ENCODE data around the gene KEAP1.
A peak's percentile ranks its signal among the peaks of the same experiment; 100 is the strongest.
"Not testable (repeated sequence)": the region's sequence is repeated elsewhere in the genome, so short reads cannot be mapped to it uniquely, and the experiment has no call there.

The KEAP1 gene

GRCh38 chr19:10491472-10492047, 11.6 kb downstream of the KEAP1 start:
- no peak for DNase-seq

DNA sequence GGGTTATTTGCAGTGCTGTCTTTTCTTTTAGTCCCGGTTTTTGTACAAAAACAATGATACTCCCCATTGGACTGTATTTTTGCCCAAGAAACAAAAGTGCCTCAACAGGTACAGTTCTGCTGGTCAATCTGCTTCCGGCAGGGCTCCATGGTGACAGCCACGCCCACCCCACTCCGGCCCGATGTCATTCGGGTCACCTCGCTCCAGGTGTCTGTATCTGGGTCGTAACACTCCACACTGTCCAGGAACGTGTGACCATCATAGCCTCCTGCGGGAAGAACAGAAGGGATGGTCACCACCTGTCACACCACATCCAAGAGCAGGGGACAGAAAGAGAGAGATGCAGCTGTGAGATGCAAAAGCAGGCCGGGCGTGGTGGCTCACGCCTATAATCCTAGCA, 16.6 kb downstream of the KEAP1 start:
- no peak for DNase-seq

DNA sequence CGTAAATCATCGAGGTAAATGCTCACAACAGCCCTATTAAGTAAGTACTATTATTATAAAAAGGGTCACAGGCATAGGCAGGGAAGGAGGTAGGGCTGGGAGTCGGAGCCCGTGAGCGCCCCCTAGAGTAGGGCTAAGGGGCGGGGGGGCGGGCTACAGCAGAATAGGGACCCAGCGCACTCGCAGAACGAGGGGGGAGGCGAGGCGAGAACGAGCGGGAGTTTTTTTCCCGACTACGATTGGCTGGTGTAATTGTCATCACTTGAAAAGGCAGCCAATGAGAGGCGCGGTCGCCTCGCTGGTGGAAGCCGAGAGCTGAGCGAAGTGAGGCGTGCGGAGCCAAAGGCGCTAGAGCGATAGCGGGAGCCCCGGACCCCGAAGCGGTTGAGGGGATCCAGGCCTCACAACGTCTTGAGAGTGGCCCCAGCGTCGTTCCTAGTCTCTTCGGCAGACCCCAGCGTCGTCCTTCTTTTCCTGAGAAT, 24.2 kb downstream of the KEAP1 start:
- peak; percentile 89 for DNase-seq

DNA sequence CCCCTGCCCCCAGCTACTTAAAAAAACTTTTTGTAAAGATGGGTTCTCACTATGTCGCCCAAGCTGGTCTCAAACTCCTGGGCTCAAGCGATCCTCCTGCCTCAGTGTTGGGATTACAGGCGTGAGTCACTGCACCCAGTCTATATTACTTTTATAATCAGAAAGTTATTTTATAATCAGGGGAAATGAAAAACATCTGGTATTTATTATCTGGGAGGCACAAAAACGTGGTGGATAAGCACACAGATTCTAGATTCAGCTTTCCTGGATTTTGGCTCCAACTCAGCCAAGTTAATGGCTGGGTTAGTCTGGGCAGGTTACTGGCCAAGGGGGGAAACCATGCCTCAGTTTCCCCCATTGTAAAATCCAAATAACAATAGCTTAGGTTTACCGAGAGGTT, 24.7 kb downstream of the KEAP1 start:
- DNase-seq = no peak

DNA sequence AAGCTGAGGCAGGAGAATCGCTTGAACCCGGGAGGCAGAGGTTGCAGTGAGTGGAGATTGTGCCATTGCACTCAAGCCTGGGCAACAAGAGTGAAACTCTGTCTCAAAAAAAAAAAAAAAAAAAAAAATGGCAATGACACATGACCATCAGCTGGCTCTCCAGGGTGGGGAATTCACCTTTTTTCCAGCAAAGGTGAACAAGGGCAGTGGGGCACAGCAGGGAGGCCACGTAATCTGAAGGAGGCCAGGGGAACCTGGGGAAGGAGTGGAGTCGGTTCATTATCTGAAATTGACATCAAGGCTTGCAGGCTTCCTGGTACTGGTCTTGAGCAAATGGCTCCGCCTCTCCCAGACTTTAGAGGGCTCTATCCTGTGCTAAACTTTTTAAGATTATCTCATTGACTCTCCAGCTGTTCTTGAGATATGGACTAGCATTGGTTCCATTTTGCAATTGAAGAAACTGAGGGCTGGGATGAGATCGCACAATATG, 28.1 kb downstream of the KEAP1 start:
- DNase-seq = no peak

GRCh38 chr19:10473192-10473591, 30.0 kb downstream of the KEAP1 start:
- no peak for DNase-seq

GRCh38 chr19:10471909-10472308, 31.2 kb downstream of the KEAP1 start:
- DNase-seq = no peak

DNA sequence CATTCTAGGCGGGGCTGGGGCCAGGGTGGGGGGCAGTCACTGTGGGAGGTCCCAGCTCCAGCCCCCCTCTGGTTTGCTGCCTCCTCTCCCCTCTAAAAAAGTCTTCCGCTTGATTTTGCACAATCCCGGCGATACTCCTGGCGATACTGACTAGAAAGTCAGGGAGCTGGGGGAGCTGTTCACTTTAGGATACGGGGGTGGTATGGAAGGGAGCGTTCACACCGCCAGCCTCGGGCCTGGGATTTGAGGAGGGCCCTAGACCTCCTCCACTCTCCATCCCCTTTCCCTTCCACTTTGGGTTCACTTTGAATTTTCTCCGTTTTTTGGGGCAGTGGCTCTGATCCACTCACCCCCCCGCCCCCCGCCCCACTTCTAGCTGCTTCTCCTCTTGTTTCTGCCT, 35.0 kb downstream of the KEAP1 start:
- DNase-seq = no peak

GRCh38 chr19:10467104-10467706, 36.0 kb downstream of the KEAP1 start:
- no peak for DNase-seq

DNA sequence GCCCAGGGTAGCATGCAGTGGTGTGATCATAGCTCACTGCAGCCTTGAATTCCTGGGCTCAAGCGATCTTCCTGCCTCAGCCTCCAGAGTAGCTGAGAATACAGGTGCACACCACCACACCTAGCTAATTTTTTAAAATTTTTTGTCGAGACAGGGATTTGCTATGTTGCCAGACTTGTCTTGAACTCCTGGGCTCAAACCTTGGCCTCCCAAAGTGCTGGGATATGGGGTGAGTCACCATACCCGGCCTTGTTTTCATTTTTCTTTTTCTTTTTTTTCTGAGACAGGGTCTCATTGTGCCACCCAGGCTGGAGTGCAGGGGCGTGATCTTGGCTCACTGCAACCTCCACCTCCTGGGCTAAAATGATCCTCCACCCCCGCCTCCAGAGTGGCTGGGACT, 38.7 kb downstream of the KEAP1 start:
- DNase-seq = no peak

GRCh38 chr19:10462557-10462956, 40.6 kb downstream of the KEAP1 start:
- no peak for DNase-seq

DNA sequence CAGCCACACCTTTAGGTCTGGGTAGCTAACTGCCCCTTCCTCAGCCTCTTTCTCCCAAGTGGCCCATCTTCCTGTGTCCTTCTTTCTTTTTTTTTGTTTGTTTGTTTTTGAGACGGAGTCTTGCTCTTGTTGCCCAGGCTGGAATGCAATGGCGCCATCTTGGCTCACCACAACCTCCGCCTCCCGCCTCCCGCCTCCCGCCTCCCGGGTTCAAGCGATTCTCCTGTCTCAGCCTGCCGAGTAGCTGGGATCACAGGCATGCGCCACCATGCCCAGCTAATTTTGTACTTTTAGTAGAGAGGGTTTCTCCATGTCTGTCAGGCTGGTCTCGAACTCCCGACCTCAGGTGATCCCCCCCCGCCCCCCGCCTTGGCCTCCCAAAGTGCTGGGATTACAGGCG, 41.1 kb downstream of the KEAP1 start:
- not testable (repeated sequence) for DNase-seq

DNA sequence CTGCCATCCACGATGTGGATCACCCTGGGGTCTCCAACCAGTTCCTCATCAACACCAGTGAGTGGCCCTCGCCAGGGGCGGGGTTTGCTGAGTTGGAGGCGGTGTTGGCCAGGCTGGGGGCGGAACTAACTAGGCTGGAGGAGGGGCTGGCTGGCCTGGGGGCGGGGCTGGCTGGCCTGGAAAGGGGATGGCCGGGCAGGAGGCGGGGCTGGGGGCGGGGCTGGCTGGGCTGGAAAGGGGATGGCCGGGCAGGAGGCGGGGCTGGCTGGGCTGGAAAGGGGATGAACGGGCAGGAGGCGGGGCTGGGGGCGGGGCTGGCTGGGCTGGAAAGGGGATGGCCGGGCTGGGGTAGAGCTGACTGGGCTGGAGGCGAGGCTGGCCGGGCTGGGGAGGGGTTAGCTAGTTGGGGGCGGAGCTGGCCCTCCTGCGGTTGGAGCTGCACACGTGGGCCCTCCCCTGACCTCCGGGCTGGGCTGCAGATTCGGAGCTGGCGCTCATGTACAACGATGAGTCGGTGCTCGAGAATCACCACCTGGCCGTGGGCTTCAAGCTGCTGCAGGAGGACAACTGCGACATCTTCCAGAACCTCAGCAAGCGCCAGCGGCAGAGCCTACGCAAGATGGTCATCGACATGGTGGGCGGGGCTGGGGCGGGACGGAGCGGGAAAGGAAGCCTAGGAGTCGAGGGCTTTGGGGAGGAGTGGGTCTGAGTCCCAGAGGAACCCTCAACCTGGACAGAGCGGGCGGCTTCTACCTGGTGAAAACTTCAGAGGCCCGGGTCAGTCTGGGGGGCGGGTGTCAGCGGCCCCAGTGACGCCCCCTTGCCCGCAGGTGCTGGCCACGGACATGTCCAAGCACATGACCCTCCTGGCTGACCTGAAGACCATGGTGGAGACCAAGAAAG, 41.9 kb downstream of the KEAP1 start:
- peak; percentile 81 to 82 for DNase-seq

DNA sequence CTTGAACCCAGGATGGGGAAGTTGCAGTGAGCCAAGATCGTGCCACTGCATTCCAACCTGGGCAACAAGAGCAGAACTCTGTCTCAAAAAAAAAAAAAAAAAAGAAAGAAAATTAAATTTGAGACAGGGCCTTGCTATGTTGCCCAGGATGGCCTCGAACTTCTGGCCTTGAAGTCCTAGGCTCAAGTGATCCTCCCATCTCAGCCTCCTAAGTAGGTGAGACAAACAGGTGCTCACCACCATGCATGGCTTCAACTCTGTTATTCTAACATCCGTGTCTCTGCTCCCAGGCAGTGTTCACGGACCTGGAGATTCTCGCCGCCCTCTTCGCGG, 42.5 kb downstream of the KEAP1 start:
- DNase-seq = no peak

- DNase-seq = not testable (repeated sequence)
Measured at GRCh38 chr19:10458733-10459132, 44.4 kb downstream of the KEAP1 start.

DNA sequence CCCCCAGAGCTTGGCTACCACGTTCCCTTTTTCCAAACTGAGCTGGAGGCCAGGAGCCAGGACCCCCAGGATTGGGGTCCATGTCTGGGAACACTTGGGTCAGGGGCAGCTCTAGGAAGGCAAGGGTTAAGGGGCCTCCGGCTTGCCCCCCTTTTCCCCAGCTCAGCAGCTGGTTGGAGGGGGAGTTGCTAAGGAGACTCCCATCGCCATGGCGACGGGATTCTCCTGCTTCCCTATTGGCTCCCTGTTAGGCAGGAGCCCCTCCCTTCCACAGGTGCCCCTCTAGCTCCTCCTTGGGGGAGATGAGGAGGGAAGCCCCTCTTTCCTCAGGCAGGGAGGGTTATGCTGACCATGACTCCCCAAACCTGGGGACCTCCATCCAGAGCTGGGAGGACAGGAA, 48.9 kb downstream of the KEAP1 start:
- no peak for DNase-seq

DNA sequence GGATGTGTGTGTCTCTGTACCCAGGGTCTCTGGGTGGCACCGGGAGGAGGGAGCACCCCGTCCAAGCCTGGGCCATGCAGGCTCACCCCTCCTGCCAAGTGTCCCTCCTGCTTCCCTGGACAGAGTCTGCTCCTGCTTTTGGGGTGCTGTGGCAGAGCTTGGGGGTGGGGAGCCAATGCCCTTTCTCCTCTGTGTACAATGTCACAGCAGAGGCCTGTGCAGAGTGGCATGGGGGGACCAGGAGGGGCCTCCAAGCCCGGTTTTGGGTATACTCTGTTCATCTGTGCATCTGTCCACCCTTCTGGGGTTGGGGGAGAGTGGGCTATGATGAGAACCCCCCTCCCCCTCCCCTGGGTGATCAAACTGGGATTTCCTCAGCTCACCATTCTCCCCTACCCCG, 49.3 kb downstream of the KEAP1 start:
- DNase-seq = no peak

- no peak for DNase-seq
Measured at GRCh38 chr19:10452726-10453618, 50.2 kb downstream of the KEAP1 start.

GRCh38 chr19:10450853-10451609, 52.1 kb downstream of the KEAP1 start:
- no peak for DNase-seq

- DNase-seq = no peak
Measured at GRCh38 chr19:10450191-10450852, 52.8 kb downstream of the KEAP1 start.

DNA sequence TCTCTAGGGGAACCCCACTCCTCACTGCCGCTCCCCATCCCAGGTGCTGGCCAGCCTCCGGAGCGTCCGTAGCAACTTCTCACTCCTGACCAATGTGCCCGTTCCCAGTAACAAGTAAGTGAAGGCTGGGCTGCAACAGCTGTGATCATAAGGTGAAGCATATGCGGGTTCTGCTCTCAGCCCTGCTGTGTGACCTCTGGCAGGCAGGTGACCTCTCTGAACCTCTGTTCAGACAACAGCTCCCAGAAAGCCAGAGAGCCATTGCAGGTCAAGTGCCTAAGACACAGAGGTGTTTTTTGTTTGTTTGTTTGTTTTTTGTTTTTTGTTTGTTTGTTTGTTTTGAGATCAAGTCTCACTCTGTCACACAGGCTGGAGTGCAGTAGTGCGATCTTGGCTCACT, 54.1 kb downstream of the KEAP1 start:
- DNase-seq = no peak

DNA sequence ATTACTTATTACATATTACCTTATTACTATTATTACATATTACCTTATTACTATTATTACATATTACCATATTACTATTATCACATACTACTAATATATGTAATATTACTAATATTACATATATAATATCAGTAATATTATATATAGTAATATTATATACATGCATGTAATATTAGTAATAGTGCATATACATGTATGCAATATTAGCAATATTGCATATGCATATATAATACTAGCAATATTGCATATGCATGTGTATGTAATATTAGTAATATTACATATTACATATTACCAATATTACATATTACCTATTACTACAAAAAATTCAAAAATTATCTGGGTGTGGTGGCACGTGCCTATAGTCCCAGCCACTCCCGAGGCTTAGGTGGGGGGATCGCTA, 60.5 kb downstream of the KEAP1 start:
- DNase-seq = no peak
